Raji (cell line): ENCODE measurements around the gene CEP83.

Source experiments
- POLR2A ChIP-seq: IDR thresholded peaks from 2 replicates; pipeline ENCODE4 v1.6.1; 2011; ENCODE audit warnings: low read depth, low read length, control low read depth; ENCODE audit not compliant: insufficient read depth

Gene CEP83

DNA sequence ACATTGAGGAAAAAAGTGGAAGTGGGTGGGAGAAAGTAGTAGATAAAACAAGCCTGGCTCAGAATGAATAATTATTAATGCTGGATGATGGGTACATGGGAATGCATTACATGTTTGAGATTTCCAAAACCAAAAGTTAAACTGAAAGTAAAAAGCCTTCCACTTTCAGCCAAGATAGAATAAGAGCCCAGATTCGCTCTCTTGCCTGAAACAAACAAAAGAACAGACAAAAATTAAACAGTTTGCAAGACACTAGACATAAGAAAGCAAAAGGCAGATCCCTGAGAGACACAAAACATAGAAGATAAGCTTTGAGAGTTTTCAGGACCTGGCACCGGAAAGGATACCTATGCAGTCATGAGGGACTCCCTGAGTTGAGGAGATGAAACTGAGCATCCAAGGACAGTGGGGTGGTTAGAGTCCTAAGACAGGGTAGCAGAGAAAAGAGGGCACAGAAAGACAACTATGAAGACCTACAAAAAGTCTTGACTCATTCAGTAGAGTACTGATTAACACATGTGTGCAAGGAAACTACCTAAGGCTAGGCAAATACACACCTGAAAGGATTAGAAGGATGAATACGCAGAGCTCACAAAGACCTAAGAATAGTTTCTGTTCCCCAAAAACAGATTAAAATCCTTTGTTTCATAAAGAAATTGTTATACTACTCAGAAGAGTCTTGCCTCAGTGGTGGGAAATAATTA, 54.1 kb downstream of the CEP83 start:
- TF ChIP-seq POLR2A = no peak

DNA sequence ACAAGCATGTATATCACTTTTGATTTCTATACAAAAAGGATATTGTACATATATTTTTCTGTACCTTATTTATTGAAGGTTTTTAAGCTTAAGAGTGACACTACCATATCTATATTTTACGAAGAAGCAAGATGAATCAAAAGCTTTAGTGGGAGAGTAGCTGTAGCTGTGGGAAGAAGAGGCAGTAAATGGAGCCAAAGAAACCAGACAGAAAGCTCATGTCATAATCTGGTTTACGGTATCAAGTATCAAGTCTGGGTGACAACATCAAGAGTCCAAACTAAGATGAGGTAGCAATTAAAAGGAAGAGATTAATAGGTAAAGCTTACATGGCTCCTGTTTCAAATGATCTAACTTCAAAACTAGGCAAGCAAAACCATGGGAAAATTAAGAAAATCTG, 54.8 kb downstream of the CEP83 start:
- TF ChIP-seq POLR2A = no peak

DNA sequence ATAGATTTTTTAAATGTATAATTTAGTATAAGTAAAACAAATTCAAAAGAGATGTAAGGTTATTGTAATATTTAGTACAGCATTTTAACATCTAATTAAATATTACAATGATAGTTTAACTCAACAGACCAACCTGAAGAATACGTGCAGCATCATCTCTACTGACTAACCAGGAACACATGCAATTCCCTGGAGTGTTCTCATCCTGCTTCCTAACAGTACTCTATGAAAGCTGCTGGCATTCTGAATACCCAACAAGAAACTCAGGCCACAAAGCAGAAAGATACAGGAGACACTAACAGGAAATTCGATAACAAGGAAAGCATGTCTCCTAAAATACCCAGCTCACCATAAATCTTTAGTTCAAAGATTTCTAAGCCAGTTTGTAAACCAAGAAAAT, 58.3 kb downstream of the CEP83 start:
- no peak for TF ChIP-seq POLR2A

DNA sequence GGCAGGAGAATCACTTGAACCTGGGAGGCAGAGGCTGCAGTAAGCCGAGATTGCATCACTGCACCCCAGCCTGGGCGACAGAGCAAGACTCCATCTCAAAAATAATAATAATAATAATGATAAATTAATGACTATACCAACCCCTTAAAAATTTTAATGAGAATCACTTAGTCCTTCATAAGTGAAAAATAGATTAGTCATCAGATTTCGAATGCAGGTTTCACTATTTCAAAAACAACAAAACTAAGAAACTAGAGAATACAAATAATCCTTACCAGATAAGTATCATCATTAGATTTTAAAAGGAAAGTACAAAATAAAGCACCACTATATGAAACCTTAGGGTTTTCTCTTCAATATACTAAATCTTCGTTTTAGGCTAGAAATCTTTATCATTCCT, 62.3 kb downstream of the CEP83 start:
- no peak for TF ChIP-seq POLR2A

DNA sequence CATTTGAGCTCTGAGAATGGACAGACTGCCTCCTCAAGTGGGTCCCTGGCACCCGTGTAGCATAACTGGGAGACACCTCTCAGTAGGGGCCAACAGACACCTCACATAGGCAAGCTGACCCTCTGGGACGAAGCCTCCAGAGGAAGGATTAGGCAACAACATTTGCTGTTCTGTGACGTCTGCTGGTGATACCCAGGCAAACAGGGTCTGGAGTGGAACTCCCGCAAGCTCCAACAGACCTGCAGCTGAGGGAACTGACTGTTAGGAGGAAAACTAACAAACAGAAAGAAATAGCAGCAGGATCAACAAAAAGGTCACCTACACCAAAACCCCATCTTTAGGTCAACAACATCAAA, 69.6 kb downstream of the CEP83 start:
- TF ChIP-seq POLR2A = no peak

DNA sequence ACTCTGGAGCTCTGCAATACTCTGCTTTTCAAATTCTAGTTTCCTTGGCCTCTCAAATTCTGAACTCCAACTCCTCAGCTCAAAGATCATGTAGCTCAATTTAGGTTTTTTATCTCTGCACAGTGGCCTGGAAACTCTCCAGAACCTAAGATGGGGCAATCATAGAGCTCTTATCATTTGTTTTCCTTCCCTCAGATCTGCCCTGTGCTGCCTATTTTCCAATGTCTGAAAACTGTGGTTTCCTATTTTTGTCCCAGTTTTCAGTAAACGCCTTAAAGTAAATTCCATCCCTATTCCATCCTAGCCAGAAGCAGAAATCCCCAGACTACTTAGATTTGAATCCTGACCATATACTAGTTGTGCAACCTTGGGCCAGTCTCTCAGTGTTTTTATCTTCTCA, 73.2 kb downstream of the CEP83 start:
- no peak for TF ChIP-seq POLR2A

DNA sequence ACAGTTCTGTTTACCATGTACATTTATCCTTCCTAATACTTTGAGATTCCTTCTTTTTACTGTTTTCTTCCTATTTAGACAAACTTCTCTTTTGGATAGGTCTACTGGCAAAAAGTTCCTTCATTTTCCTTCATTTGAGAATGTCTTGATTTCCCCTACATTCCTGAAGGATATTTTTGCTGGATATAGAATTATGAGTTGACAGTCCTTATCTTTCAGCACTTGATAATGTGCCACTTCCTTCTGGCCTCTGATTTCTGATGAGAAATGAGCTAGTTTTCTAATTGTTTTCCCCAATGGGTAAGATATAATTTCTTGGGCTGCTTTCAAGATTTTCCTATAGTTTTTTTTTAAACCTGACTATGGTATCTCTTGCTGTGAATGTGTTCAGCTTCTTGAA, 75.6 kb downstream of the CEP83 start:
- no peak for TF ChIP-seq POLR2A

DNA sequence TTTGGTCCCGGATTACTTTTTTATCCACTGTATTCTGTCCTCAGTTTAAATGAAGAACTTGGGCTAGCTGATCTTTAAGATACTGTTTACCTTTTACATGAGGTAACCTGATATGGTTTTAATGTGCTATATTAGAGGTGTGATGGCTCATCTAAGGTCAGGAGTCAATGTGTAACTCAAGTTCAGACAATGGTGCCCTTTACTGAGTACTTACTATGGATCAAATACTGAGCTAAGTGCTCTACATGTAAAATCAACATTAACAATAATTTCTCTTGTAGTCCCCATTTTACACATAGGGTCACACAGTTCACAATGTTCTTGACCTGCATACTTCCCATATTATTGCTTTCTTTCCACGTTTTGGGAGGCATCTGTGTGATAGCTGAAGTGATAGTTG, 79.2 kb downstream of the CEP83 start:
- no peak for TF ChIP-seq POLR2A

DNA sequence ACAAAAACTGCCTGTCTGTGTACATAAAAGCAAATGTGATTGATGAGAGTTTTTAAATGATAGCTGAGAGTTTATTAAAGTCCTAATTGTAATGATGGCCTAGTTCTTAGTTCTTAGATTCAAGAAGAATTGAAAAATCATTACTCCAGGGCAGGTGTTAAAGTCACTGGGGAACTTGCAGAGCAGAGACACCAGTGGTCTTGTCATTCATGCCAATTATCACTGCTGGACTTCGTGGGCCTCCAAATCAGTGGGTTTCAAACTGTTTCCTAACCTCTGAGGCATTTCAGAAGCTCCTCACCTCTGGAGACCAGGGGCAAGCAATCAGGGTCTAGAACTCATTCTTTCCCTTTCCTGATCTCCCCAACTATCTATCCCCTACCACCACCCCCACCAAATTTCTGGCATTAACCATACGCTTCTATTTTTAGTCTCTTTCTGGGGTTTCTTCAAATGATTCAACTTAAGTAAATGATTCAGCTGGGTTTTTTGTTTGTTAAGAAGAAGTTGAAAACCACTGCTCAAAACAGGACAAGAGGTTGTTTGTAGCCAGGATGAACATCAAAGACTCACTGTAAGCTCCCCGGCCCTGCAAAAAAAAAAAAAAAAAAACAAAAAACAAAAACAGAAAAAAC, 80.1 kb downstream of the CEP83 start:
- TF ChIP-seq POLR2A = no peak

DNA sequence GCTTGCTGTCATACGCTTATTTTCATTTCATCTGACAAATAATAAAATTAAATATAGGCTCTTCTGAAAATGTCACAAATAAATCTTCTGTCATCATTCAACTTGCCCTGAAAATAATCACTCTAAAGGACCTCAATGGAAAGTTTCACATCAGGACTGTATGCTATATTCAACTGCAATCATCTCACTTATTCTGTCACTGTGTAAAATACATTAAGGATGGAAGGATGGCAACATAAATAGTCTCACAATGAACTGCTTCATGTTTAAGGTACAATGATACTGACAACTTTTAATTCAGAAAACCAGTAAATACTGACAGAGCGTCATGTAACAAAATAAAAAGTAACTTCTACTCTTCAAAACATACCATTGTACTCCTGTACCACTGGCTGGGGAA, 82.1 kb downstream of the CEP83 start:
- TF ChIP-seq POLR2A = no peak

DNA sequence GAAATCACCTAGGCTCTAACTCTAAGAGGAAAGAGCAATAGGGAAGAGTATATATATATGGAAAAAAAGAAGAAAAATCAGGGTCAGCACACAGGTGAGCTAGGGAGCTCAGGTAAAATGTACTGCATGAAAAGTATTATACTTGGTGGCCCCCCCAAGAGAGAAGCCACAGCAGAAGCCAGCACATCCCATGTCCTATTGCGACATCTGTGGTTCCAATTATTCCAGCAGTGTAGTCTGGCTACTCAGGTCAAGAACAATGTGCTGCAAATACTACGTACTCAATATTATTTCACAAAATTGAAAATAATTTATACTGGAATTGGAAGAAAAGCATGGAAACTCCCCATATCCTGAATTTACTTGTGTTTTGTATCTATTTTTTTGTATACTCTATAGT, 85.5 kb downstream of the CEP83 start:
- no peak for TF ChIP-seq POLR2A

DNA sequence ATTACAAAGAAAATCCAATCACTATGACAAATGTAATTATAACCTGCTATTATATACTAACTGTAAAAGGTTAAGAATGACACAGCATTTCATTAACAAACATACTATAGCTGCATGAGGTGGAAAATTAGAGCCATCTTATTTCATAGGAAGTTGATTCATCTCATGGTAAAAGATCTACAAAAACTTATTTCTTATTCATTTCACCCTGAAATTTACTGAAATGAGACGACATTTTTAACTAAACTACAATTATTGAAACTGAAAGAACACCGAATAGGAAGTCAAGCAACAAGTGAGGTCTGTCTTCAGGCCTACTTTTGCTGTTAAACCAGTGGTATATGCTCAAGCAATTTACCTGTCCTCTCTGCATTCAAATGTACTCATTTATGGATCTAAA, 87.2 kb downstream of the CEP83 start:
- no peak for TF ChIP-seq POLR2A

DNA sequence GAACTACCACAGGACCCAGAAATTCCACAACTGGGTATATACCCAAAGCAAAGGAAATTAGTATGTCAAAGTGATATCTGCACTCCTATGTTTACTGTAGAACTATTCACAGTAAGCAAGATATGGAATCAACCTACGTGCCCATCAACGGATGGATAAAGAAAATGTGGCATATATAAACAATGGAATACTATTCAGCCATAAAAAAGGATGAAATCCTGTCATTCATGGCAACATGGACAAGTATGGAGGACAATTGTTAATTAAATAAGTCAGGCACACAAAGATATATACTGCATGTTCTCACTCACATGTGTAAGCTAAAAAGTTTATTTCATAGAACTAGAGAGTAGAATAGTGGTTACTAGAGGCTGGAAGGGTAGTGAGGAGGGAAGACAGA, 97.0 kb downstream of the CEP83 start:
- TF ChIP-seq POLR2A = no peak

DNA sequence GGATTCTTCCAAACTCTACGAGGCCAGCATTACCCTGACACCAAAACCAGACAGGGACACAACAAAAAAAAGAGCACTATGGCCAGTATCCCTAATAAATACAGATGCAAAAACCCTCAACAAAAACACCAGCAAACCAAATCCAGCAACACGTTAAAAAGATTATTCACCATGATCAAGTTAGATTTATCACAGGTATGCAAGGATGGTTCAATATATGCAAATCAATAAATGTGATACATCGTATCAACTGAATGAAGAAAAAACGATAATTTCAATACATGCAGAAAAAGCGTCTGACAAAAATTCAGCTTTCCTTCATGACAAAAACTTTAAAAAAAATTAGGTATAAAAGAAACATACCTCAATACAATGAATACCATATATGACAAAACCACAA, 99.9 kb downstream of the CEP83 start:
- TF ChIP-seq POLR2A = no peak

DNA sequence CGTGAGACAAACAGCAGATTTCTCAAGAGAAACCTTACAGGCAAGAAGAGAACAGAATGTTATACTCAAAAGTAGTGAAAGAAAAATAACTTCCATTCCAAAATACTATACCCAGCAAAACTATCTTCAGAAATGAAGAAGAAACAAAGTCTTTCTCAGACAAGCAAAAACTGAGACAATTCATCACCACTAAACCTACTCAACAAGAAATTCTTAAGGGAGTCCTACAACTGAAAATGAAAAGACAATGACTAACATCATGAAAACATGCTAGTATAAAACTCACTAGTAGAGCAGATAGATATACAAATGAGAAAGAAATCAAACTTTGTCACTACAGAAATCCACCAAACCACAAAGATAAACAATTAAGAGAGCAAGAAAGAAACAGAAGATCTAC, 106.5 kb downstream of the CEP83 start:
- TF ChIP-seq POLR2A = no peak

DNA sequence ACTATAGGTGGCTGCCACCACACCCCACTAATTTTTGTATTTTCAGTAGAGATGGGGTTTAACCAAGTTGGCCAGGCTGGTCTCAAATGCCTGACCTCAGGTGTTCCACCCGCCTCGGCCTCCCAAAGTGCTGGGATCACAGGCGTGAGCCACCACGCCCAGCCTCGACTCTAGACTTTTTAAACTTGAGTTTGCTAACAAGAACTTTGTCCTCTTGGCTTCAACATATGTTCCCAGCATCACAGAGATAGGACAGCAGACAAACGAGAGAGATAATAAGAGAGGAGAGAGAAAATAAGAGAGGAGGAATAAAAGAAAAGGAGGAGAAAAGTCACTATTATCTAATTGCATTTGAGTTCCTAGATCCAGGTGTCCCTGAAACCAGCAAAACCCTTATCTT, 119.1 kb downstream of the CEP83 start:
- TF ChIP-seq POLR2A = no peak

DNA sequence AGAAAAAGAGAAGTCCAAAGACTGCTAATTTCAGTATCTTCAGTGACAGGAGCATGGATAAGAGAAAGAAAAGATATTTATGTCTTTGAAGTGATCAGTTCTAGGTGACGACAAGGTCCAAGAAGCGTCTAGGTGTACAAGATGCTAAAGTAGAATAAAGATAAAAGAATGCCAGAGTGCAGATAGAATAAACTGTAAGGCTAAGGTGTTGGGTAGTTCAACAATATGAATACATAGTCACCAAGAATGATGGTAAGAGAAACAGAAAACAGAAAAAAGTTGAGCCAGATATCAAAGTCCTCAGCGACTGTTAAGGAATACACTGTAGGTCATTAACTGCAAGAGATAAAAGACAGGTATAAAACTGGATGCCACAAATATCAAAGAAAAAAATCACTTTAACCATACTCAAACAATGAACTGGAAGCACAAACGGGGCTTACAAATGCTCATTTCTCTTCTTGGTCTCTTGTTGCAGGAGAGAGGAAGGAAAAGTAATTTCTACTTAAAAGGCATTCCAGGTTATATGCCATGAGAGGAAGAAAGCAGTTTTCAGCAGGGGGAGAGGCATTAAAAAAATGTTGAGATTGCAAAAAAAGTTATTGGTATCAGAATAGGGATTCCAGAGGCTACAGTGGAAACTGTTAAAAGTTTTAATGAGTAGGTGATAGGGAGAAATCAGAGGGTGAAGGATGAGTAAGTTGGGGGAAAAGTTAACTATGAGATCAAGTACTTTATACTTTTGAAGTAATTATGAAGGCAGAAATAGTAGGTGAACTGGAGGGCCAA, 121.5 kb downstream of the CEP83 start:
- TF ChIP-seq POLR2A = no peak
